Right ventricle myocardium inferior (tissue), 1 donor: ENCODE results near the gene STPG2. TPM values are rescaled to one million over a fixed set of nuclear protein-coding genes. Genes with fewer than 3 reads are reported as not detected.

Experiments used
- ATAC-seq: fragments of 200-7000 bp; cut with Tn5 transposase; one replicate; pipeline ENCODE4 v1.9.1; 2020; ENCODE audit warnings: mild to moderate bottlenecking, moderate library complexity
- DNase-seq: peaks from one replicate; pipeline ENCODE4 v3.0.0; 2021; ENCODE audit errors: missing footprints
- intact Hi-C: fragments of 100-400 bp; cut with DNase I; formaldehyde crosslinking; loops from one replicate; pipeline ENCODE4 v1.11.0; 2022
- long read RNA-seq: library from polyadenylated mRNA; unstranded; transcript quantifications from one replicate; pipeline ENCODE4 v2.0.0, GENCODE V29; 2021
- total RNA-seq: library from RNA; stranded (reverse); fragmentation: NEBNext Ultra II Directional; extraction: Animal tissue kit (Norgen Biotek cat#: 25700); gene quantifications from one replicate; pipeline ENCODE4 v1.2.1, GENCODE V29; 2021
- donor health status: DM: no; HTN: yes; CAD: no; lungs with severe emphysema.

Gene STPG2
- 0.43 TPM for total RNA-seq
- long read RNA-seq, result 0 reads

GRCh38 chr4:98143001-98143899 lies at the start of gene STPG2:
Gene STPG2 (minus strand): TSS chr4:98143476.
- intact Hi-C loops, result loop anchor here (1.0 to 10.0 kb wide), 2 partner anchors 118 to 782 kb away; partner anchors contain the start of genes EIF4E and RAP1GDS1

GRCh38 chr4:98185279-98185678 lies 42.0 kb upstream of the STPG2 start:
- intact Hi-C loops, result no loop called here
- ATAC-seq, result no peak
- DNase-seq, result no peak

More at GRCh38 chr4:98143001-98143899, at the start of gene STPG2:
- peak; percentile 96 for DNase-seq
- ATAC-seq, result peak; percentile 100

- DNase-seq, result no peak
- intact Hi-C loops, result no loop called here
- no peak for ATAC-seq
Measured at GRCh38 chr4:98181809-98182208, 38.5 kb upstream of the STPG2 start.

- intact Hi-C loops, result no loop called here
- DNase-seq, result no peak
- ATAC-seq, result no peak
Measured at GRCh38 chr4:98179951-98180350, 36.7 kb upstream of the STPG2 start.

GRCh38 chr4:98176531-98176930 lies 33.3 kb upstream of the STPG2 start:
- no peak for DNase-seq
- intact Hi-C loops, result no loop called here
- ATAC-seq, result no peak

GRCh38 chr4:98170035-98170434 lies 26.8 kb upstream of the STPG2 start:
- ATAC-seq (no peak), DNase-seq (no peak)
- intact Hi-C loops, result no loop called here

GRCh38 chr4:98166731-98167041 lies 23.4 kb upstream of the STPG2 start:
- intact Hi-C loops, result loop anchor here (1.0 kb wide), 1 partner anchor 33 kb away; no protein-coding TSS in a partner anchor
- DNase-seq (no peak), ATAC-seq (no peak)

GRCh38 chr4:98166025-98166730 lies 22.9 kb upstream of the STPG2 start:
- DNase-seq (peak; percentile 64), ATAC-seq (peak; percentile 97)
- intact Hi-C loops, result loop anchor here (1.0 kb wide), 1 partner anchor 33 kb away; no protein-coding TSS in a partner anchor

- DNase-seq, result no peak
- ATAC-seq, result no peak
- intact Hi-C loops, result no loop called here
Measured at GRCh38 chr4:98162696-98163095, 19.4 kb upstream of the STPG2 start.

GRCh38 chr4:98151145-98151924 lies 8.1 kb upstream of the STPG2 start:
- DNase-seq, result no peak
- intact Hi-C loops, result no loop called here

GRCh38 chr4:98150092-98150761 lies 7.0 kb upstream of the STPG2 start:
- no peak for ATAC-seq
- DNase-seq, result no peak
- intact Hi-C loops, result no loop called here

More at GRCh38 chr4:98151145-98151924, 8.1 kb upstream of the STPG2 start:
- no peak for ATAC-seq

GRCh38 chr4:98148856-98149255 lies 5.6 kb upstream of the STPG2 start:
- ATAC-seq (no peak), DNase-seq (no peak)
- intact Hi-C loops, result loop anchor here (10.0 kb wide), 1 partner anchor 776 kb away; the partner anchor contains the start of gene EIF4E

- ATAC-seq, result no peak
- DNase-seq, result no peak
- intact Hi-C loops, result no loop called here
Measured at GRCh38 chr4:98126141-98126540, 17.1 kb downstream of the STPG2 start.

GRCh38 chr4:98125585-98125984 lies 17.7 kb downstream of the STPG2 start:
- ATAC-seq (no peak), DNase-seq (no peak)
- intact Hi-C loops, result no loop called here

GRCh38 chr4:98117363-98117762 lies 25.9 kb downstream of the STPG2 start:
- no peak for ATAC-seq
- DNase-seq, result no peak
- intact Hi-C loops, result no loop called here

GRCh38 chr4:98113012-98113411 lies 30.3 kb downstream of the STPG2 start:
- intact Hi-C loops, result no loop called here
- ATAC-seq (no peak), DNase-seq (no peak)

- ATAC-seq (no peak), DNase-seq (no peak)
- intact Hi-C loops, result no loop called here
Measured at GRCh38 chr4:98110929-98111328, 32.3 kb downstream of the STPG2 start.

- DNase-seq (no peak), ATAC-seq (no peak)
- intact Hi-C loops, result no loop called here
Measured at GRCh38 chr4:98110214-98110613, 33.1 kb downstream of the STPG2 start.

- ATAC-seq (no peak), DNase-seq (no peak)
- intact Hi-C loops, result no loop called here
Measured at GRCh38 chr4:98102660-98103059, 40.6 kb downstream of the STPG2 start.
